H1 (cell line): ENCODE results near the gene SELENOF. TPM values are rescaled to one million over a fixed set of nuclear protein-coding genes. Genes with fewer than 3 reads are reported as not detected.

Experiments
- CTCF ChIA-PET: fragments of 300-600 bp; sonication (Branson Sonifier 250); formaldehyde crosslinking; loops from one replicate; lab custom pipeline; 2021; ENCODE audit not compliant: partially characterized antibody; lab: Charles Lee
- POLR2A ChIA-PET: fragments of 300-600 bp; sonication (Branson Sonifier 250); formaldehyde crosslinking; loops from one replicate; lab custom pipeline; 2021; ENCODE audit warnings: inconsistent platforms; ENCODE audit not compliant: partially characterized antibody; lab: Charles Lee
- DNase-seq, 2 experiments: peaks; one replicate each; pipeline versions ENCODE4 v3.0.0 to v3.0.0-alpha.2; 2010 to 2022; ENCODE audit warnings: low spot score in 2 of 2, low read depth in 1 of 2, mixed read lengths in 1 of 2
- FAIRE-seq: peaks from 2 replicates; lab custom pipeline; 2011; peaks lifted over from hg19 to GRCh38; lab: Jason Lieb, UNC
- H2AFZ ChIP-seq: 2 replicates; pipeline ENCODE4 v1.8.1; 2012; ENCODE audit warnings: low read length, inconsistent platforms
- H2AK5ac ChIP-seq: 2 replicates; pipeline ENCODE4 v1.6.1; 2013; ENCODE audit warnings: low read depth, low read length
- H2BK120ac ChIP-seq: replicated peaks from 2 replicates; pipeline ENCODE3; 2013; ENCODE audit warnings: low read depth, low read length, inconsistent platforms
- H2BK12ac ChIP-seq: 2 replicates; pipeline ENCODE4 v1.6.1; 2013; ENCODE audit warnings: low read depth, low read length
- H2BK15ac ChIP-seq: 2 replicates; pipeline ENCODE4 v1.6.1; 2013; ENCODE audit warnings: low read length
- H2BK20ac ChIP-seq: 2 replicates; pipeline ENCODE4 v1.6.1; 2013; ENCODE audit warnings: low read length
- H2BK5ac ChIP-seq: 2 replicates; pipeline ENCODE4 v1.6.1; 2013; ENCODE audit warnings: low read depth, low read length
- H3K14ac ChIP-seq: 2 replicates; pipeline ENCODE4 v1.6.1; 2013; ENCODE audit warnings: inconsistent platforms; ENCODE audit not compliant: insufficient read length
- H3K18ac ChIP-seq: 2 replicates; pipeline ENCODE4 v1.6.1; 2013; ENCODE audit warnings: low read length; ENCODE audit errors: extremely low read depth
- H3K23ac ChIP-seq: 2 replicates; pipeline ENCODE4 v1.6.1; 2013; ENCODE audit warnings: inconsistent platforms; ENCODE audit not compliant: insufficient read length
- H3K23me2 ChIP-seq: 2 replicates; pipeline ENCODE4 v1.6.1; 2013; ENCODE audit warnings: low read depth, low read length
- H3K27ac ChIP-seq: 2 replicates; pipeline ENCODE4 v1.6.1; 2011; ENCODE audit warnings: low read depth, low read length, inconsistent platforms
- H3K27me3 ChIP-seq, 4 experiments: replicated peaks in 1 of 4; 1 replicate in 1 of 4; 2 replicates in 3 of 4; pipeline versions ENCODE4 v1.6.1 to v1.8.1; 2011 to 2013; ENCODE audit warnings: low read length in 3 of 4, mild to moderate bottlenecking in 3 of 4, inconsistent platforms in 2 of 4, mixed read lengths in 2 of 4, moderate library complexity in 1 of 4; ENCODE audit not compliant: control insufficient read depth in 3 of 4, insufficient read depth in 3 of 4; ENCODE audit errors: extremely low read depth in 1 of 4
- H3K36me3 ChIP-seq, 4 experiments: 2 replicates each; pipeline versions ENCODE4 v1.6.1 to v1.8.1; 2011 to 2013; ENCODE audit warnings: mild to moderate bottlenecking in 4 of 4, low read length in 3 of 4, moderate library complexity in 2 of 4, control low read depth in 1 of 4, inconsistent platforms in 1 of 4; ENCODE audit not compliant: insufficient read depth in 4 of 4, control insufficient read depth in 2 of 4
- H3K4ac ChIP-seq: replicated peaks from 2 replicates; pipeline ENCODE3; 2013; ENCODE audit warnings: low read length, low read depth, mixed read lengths, inconsistent platforms; ENCODE audit not compliant: insufficient read length
- H3K4me1 ChIP-seq, 4 experiments: replicated peaks in 1 of 4; 1 replicate in 1 of 4; 2 replicates in 3 of 4; pipeline versions ENCODE4 v1.6.1 to v1.8.1; 2011 to 2013; ENCODE audit warnings: low read length in 3 of 4, inconsistent platforms in 2 of 4, mixed read lengths in 1 of 4; ENCODE audit not compliant: insufficient read depth in 4 of 4, control insufficient read depth in 3 of 4
- H3K4me2 ChIP-seq, 2 experiments: 2 replicates each; pipeline versions ENCODE4 v1.6.1 to v1.8.1; 2011 to 2013; ENCODE audit warnings: low read depth in 2 of 2, low read length in 2 of 2, control low read depth in 1 of 2, inconsistent platforms in 1 of 2, mild to moderate bottlenecking in 1 of 2; ENCODE audit not compliant: insufficient read depth in 1 of 2
- H3K4me3 ChIP-seq, 4 experiments: fragments of 200-600, 300-600 bp in 1 of 4; sonication (generic), shearing (Covaris generic), sonication (Bioruptor Twin) in 1 of 4; 2 replicates each; pipeline versions ENCODE4 v1.5.1 to v1.8.1; 2011 to 2016; ENCODE audit warnings: low read length in 4 of 4, low read depth in 3 of 4, control low read depth in 2 of 4, inconsistent platforms in 2 of 4, mild to moderate bottlenecking in 2 of 4, mixed read lengths in 1 of 4, moderate library complexity in 1 of 4; ENCODE audit not compliant: insufficient read depth in 2 of 4; ENCODE audit errors: extremely low read depth in 1 of 4
- H3K56ac ChIP-seq: replicated peaks from 2 replicates; pipeline ENCODE3; 2013; ENCODE audit warnings: low read depth, mild to moderate bottlenecking, mixed read lengths, low read length, inconsistent platforms; ENCODE audit not compliant: insufficient read length
- H3K79me1 ChIP-seq: 2 replicates; pipeline ENCODE4 v1.6.1; 2013; ENCODE audit warnings: low read depth, low read length, control low read depth
- H3K79me2 ChIP-seq, 2 experiments: 2 replicates each; pipeline versions ENCODE4 v1.6.1 to v1.8.1; 2012 to 2013; ENCODE audit warnings: low read length in 2 of 2, mild to moderate bottlenecking in 2 of 2, inconsistent platforms in 1 of 2; ENCODE audit not compliant: insufficient read depth in 2 of 2, control insufficient read depth in 1 of 2
- H3K9ac ChIP-seq, 4 experiments: replicated peaks in 1 of 4; 1 replicate in 1 of 4; 2 replicates in 3 of 4; pipeline versions ENCODE4 v1.6.1 to v1.8.1; 2011 to 2013; ENCODE audit warnings: low read depth in 3 of 4, low read length in 3 of 4, control low read depth in 2 of 4, mild to moderate bottlenecking in 2 of 4, moderate library complexity in 2 of 4, inconsistent platforms in 1 of 4; ENCODE audit errors: extremely low read depth in 1 of 4
- H3K9me3 ChIP-seq, 2 experiments: 2 replicates each; pipeline versions ENCODE4 v1.6.1 to v1.8.1; 2012 to 2013; ENCODE audit warnings: mild to moderate bottlenecking in 2 of 2, moderate library complexity in 2 of 2, control low read depth in 1 of 2, inconsistent platforms in 1 of 2, low read depth in 1 of 2, low read length in 1 of 2, mixed read lengths in 1 of 2; ENCODE audit not compliant: insufficient read depth in 2 of 2
- H4K20me1 ChIP-seq, 2 experiments: replicated peaks in 1 of 2; 2 replicates each; pipeline versions ENCODE3 to v1.8.1; 2011 to 2013; ENCODE audit warnings: inconsistent platforms in 2 of 2, low read length in 2 of 2, mild to moderate bottlenecking in 1 of 2; ENCODE audit not compliant: insufficient read depth in 2 of 2, control insufficient read depth in 1 of 2
- H4K5ac ChIP-seq: 2 replicates; pipeline ENCODE4 v1.6.1; 2013; ENCODE audit warnings: low read length, low read depth, mixed read lengths, inconsistent platforms; ENCODE audit not compliant: insufficient read length
- H4K8ac ChIP-seq: 2 replicates; pipeline ENCODE4 v1.8.0; 2013; ENCODE audit warnings: mild to moderate bottlenecking, moderate library complexity, low read length, inconsistent platforms; ENCODE audit not compliant: insufficient read depth; ENCODE audit errors: extremely low read depth
- H4K91ac ChIP-seq: replicated peaks from 2 replicates; pipeline ENCODE3; 2013; ENCODE audit warnings: low read length, mixed read lengths, inconsistent platforms; ENCODE audit not compliant: insufficient read length
- CTBP2 ChIP-seq: IDR thresholded peaks from 2 replicates; pipeline ENCODE4 v1.7.0; 2011; ENCODE audit warnings: borderline replicate concordance, mild to moderate bottlenecking, moderate library complexity, mixed read lengths, low read length; ENCODE audit not compliant: insufficient read depth, insufficient read length
- SAP30 ChIP-seq: fragments of 300-600 bp; sonication (generic); IDR thresholded peaks from 2 replicates; pipeline ENCODE4 v1.7.1; 2012; ENCODE audit warnings: low read length, moderate library complexity, mild to moderate bottlenecking, inconsistent platforms; ENCODE audit not compliant: insufficient read depth, insufficient replicate concordance
- TAF7 ChIP-seq: optimal IDR thresholded peaks from 2 replicates; pipeline ENCODE3; 2011; ENCODE audit warnings: low read depth, mild to moderate bottlenecking, inconsistent platforms, low read length, moderate library complexity, borderline replicate concordance
- USF2 ChIP-seq: IDR thresholded peaks from 2 replicates; pipeline ENCODE4 v1.6.1; 2011; ENCODE audit warnings: low read length, improper control_type of control experiment
- WGBS, 2 experiments: shearing (Covaris generic) in 1 of 2; methylation state at CpG; one replicate each; pipeline versions ENCODE4 v1.1.6 to v1.1.7; 2013 to 2015; ENCODE audit warnings: low lambda C conversion rate in 2 of 2, mixed read lengths in 2 of 2, inconsistent platforms in 1 of 2, low coverage in 1 of 2, missing lambda C conversion rate in 1 of 2; ENCODE audit not compliant: insufficient replicate concordance in 2 of 2, insufficient coverage in 1 of 2, insufficient read length in 1 of 2; ENCODE audit errors: extremely low coverage in 1 of 2, missing lambda C conversion rate in 1 of 2; 5-methylcytosine and 5-hydroxymethylcytosine counted together
- polyA plus RNA-seq, 7 experiments: library from polyadenylated mRNA; depleted of rRNA in 3 of 7; stranded (reverse) in 5 of 7; unstranded in 2 of 7; fragments of >200 nt in 5 of 7; fragments of 200-250 nt in 2 of 7; gene quantifications; 1 replicate in 5 of 7; 2 replicates in 1 of 7; 4 replicates in 1 of 7; pipeline versions ENCODE4 v1.2.1 to v1.2.3, GENCODE V29; 2011 to 2013; ENCODE audit warnings: missing spikeins in 2 of 7, mixed read lengths in 2 of 7
- total RNA-seq: library from RNA; stranded (reverse); fragmentation: NEBNext Ultra II Directional; extraction: Animal tissue kit (Norgen Biotek cat#: 25700); gene quantifications from 2 replicates; pipeline ENCODE4 v1.2.1, GENCODE V29; 2021

Gene SELENOF
- total and polyA plus RNA-seq, 2 of the 8 experiments (the other 6 are each of a cell fraction or from before 2014, with no cell fraction given): 70.7 to 163 TPM

- Histone ChIP-seq H2BK5ac (no peak overlapping the region), H3K9me3 (no peaks in the 10 kb centered on the region), H3K4me1 (peaks cover 0 to 3% (median 2%) of the 10 kb centered on the region in 4 experiments; a peak in 3 of 7 replicates), H3K4me3 (peak overlapping the region; percentile 83 to 99 (median 98); a peak in 7 of 8 replicates), H3K56ac (no peak overlapping the region), H3K9ac (peak overlapping the region in 3 of 4 experiments; percentile 6 to 41 (median 26); a peak in 4 of 7 replicates), H2BK120ac (no peak overlapping the region), H4K5ac (no peak overlapping the region), H2BK20ac (no peak overlapping the region), H3K23me2 (no peaks in the 10 kb centered on the region), H3K36me3 (peaks cover 0 to 9% (median 1%) of the 10 kb centered on the region in 4 experiments; a peak in 1 of 8 replicates), H3K18ac (no peak overlapping the region), H3K79me1 (no peaks in the 10 kb centered on the region), H3K27ac (no peak overlapping the region), H3K14ac (no peak overlapping the region), H3K27me3 (no peaks in the 10 kb centered on the region), H3K79me2 (peaks cover 35 to 90% of the 10 kb centered on the region in 2 experiments), H2AK5ac (no peak overlapping the region), H4K8ac (no peak overlapping the region), H4K20me1 (peaks cover 4 to 7% of the 10 kb centered on the region in 2 experiments), H2BK12ac (no peak overlapping the region), H2AFZ (no peak overlapping the region), H4K91ac (no peak overlapping the region), H3K23ac (no peak overlapping the region), H2BK15ac (no peak overlapping the region), H3K4me2 (peak overlapping the region; percentile 69 to 74), H3K4ac (no peak overlapping the region)
- POLR2A ChIA-PET: interaction anchor here (0.6 to 5.1 kb wide), 5 partner anchors 8 to 74 kb away, joined by 3 to 49 read pairs (median 9); no protein-coding TSS in a partner anchor
- no peak for DNase-seq
- TF ChIP-seq SAP30: no peak
- no peak for TF ChIP-seq USF2
- no peak for TF ChIP-seq TAF7
- TF ChIP-seq CTBP2: no peak
- CTCF ChIA-PET: interaction anchor here (0.6 to 1.5 kb wide), 5 partner anchors 46 to 689 kb away, joined by 3 to 8 read pairs (median 3); no protein-coding TSS in a partner anchor
- WGBS, 2 experiments: 83% methylated on average over 6 of the region's 6 CpGs; no CpG with 5 or more reads in 1 of the 2 experiments
- no peak for FAIRE-seq
These were observed 1.5 kb downstream of the SELENOF start for GRCh38 chr1:86912281-86912900.
